COLO829 (cell line): ENCODE results near the gene FANK1.
"Not testable (repeated sequence)": the region's sequence is repeated elsewhere in the genome, so short reads cannot be mapped to it uniquely, and the experiment has no call there.

Source experiments
- DNase-seq: peaks from one replicate; pipeline ENCODE4 v3.0.0; 2012; ENCODE audit warnings: low spot score

Gene FANK1

DNA sequence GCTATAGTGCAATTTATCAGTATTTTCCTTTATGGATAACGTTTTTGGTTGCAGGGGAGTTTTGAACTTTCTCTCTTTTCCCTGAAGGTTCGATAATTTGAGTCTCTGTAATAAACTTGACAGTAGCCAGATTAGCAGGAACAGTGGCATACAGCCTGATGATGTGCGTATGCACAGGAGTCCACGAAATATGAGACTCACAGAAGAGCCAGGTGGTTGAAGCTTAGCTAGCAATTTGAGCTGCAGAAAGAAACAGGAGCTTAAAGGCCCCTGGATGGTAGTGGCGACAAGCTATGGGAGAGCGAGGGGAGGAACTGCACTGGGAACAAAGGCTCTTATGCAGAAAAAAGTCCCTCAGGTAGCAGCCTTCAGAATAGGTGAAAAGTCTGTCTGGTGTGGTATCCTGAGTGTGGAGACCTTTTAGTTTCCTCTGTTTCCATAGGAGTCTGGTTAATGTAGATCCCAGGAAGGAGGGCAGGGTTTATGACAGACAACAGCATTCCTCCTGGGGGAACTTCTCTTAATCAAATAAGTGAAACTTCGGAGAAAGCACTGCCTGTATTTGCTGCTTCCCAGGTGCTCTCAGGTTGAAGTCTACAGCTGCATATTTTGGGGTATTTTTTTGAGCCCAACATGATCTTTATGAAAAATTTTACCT, 32.7 kb downstream of the FANK1 start:
- no peak for DNase-seq

DNA sequence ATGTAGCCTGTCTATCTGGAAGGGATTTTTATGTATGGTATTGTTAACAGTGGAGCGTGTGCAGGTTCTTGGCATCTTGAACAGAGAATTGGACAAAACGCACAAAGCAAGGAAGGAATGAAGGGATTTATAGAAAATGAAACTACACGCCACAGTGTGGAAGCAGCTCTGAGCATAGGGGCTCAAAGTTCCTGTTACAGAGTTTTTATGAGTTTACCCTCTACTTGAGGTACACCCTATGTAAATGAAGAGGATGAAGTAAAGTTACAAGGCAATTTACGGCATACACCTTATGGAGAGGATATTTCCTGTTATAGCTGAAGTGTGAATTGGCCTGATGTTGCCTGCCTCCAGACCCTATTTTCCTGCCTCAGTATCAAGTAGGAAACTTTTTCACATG, 33.3 kb downstream of the FANK1 start:
- no peak for DNase-seq

DNA sequence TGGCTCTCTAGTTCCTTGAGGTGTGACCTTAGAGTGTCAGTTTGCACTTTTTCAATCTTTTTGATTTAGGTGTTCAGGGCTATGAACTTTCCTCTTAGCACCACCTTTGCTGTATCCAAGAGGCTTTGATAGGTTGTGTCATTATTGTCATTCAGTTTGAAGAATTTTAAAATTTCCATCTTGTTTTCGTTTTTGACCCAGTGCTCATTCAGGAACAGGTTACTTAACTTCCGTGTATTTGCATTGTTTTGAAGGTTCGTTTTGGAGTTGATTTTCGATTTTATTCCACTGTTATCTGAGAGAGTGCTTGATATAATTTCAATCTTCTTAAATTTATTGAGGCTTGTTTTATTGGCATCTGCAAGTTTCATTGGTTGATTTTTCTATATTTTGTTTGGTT, 37.3 kb downstream of the FANK1 start:
- no peak for DNase-seq

DNA sequence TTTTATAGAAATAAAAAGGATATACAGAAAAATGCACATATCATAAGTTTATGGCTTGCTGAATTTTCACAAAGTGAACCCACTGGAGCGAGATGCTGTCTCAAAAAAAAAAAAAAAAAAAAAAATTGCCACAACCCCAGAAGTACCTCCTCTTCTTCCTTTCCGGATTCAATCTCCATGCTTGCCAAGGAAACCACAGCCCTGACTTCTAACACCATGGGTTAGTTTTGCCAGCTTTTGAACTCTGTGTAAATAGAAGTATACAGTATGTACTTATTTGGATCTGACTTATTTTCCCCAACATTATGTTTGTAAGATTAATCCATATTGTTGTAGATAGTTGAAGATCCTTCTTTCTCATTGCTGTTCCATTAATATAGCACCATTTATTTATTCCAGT, 40.0 kb downstream of the FANK1 start:
- no peak for DNase-seq

DNA sequence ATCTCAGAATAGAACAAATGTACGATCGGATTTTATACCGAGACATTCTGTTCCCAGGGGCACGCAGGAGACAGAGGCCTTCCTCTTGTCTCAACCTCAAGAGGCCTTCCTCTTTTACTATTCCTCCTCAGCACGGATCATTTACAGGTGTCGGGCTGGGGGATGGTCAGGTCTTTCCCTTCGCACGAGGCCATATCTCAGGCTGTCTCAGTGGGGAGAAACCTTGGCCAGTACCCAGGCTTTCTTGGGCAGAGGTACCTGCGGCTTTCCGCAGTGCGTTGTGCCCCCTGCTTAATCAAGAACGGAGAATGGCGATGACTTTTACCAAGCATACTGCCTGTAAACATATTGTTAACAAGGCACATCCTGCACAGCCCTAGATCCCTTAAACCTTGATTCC, 44.2 kb downstream of the FANK1 start:
- no peak for DNase-seq

DNA sequence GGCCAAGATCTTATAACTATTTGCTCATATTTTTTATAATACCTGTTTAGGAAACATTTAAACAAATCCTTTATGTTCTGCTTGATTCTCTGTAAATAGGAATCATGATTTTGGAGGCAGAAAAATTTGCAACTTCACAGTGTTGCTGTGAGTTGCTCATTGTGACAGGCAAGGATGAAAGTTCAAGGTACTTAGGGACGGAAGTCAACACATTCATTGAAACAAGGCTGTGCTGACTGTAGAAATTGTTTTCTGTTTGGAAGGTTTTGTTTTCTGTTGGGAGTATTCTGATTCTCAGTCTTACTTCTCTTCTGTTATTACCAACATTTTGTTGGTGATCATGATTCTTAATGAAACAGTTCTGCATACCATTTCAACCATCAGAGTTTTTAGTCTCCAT, 54.9 kb downstream of the FANK1 start:
- DNase-seq, result no peak

DNA sequence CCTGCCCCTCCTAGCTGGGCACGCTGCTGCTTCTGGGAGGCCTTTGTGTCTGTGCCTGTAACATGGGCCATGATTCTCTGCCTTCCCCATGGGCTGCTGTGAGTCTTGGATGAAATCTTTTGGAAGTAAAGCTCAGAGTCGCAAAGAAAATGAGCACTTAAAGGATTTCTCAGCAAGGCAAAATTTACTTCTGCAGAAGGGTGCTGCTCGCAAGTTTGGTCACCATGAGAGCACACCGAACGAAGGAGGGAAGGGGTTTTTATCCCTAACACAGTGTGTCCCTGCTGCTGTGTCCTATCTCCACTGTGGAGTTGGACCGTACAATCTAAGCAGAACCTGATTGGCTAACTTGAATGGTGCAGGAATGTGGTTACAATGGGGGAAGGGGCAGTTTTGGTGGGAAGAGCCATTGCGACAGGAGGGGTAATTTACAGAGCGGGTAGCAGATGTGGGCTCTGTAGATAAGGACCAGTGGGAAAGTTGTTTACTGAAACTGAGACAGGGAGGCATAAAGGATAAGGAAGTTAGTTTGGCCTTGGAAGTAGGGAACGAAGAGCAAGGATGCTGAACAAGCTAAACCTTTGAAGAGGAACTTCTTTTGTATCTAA, 57.5 kb downstream of the FANK1 start:
- no peak for DNase-seq

DNA sequence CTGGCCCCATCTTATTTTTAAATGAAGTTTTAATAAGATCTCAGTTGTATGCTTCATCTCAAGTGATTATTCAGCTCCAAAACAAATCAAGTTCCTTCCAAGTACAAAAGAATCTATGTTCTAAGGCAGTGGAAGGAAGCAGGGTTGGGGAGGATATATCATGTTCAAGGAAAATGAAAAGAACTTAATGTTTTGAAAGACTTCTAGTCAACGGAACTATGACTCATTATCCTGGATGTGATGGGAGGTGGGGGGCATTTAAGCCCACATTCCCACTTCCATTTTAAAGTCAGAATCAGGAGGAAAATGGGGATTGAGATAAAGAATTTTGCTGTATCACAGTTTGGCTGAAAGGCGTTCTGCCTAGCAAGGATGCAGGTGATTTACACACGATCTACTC, 59.4 kb downstream of the FANK1 start:
- peak; percentile 66 for DNase-seq

DNA sequence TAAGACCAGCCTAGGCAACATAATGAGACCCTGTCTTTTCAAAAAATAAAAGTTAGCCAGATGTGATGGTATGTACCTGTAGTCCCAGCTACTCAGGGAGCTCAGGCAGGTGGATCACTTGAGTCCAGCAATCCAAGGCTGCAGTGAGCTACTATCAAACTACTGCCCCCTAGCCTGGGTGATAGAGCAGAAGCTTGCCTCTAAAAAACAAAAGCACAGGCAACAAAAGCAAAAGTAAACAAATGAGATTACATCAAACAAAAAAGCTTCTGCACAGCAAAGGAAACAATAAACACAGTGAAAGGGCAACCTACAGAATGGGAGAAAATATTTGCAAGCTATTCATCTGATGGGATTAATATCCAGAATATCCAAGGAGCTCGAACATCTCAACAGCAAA, 65.4 kb downstream of the FANK1 start:
- no peak for DNase-seq

DNA sequence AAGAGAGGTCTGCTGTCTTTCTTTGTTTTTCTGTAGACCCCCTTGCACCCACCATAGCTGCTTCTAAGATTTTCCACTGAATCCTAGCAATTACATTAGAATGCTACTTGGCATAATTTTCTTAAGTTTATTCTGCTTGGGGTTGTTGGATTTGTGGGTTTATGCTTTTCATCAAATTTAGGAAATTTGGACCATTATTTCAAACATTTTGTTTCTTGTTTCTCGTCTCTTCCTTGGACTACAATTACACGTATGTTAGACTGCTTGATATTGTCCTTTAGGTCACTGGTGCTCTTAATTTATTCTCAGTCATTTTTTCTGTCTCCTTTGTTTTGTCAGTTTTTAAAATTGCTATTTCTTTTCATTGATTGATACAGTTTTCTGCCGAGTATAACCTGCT, 65.8 kb downstream of the FANK1 start:
- DNase-seq, result no peak

DNA sequence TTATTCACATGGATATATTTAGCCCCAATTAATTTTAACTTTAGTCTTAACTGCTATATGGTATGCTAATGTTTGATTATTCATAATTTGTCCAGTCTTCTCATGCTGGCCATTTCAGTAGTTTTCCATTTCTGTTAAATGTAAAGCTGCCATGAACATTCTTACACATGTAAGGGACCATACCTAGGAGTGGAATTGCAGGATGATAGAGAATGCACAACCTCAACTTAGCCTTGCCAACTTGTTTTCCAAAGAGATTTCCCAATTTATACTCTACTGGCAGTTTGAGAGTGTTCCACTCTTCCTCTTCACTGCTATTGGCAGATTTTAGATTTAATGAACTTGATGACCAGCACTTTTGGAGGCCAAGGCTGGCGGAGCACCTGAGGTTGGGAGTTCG, 68.2 kb downstream of the FANK1 start:
- DNase-seq, result no peak

DNA sequence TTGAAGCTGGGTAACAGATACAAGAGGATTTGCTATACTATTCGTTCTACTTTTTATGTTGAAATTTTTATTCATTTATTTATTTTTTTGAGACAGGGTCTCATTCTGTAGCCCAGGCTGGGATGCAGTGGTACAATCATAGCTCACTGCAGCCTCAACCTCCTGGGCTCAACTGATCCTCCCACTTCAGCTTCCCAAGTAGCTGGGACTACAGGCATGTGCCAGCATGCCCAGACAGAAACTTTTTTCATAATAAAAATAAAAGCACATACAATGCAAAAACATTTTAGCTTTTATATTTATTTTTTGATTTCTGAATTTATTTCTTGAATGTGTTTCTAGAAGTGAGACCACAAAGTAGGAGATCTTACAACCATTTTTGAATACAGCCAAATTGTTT, 71.2 kb downstream of the FANK1 start:
- no peak for DNase-seq

DNA sequence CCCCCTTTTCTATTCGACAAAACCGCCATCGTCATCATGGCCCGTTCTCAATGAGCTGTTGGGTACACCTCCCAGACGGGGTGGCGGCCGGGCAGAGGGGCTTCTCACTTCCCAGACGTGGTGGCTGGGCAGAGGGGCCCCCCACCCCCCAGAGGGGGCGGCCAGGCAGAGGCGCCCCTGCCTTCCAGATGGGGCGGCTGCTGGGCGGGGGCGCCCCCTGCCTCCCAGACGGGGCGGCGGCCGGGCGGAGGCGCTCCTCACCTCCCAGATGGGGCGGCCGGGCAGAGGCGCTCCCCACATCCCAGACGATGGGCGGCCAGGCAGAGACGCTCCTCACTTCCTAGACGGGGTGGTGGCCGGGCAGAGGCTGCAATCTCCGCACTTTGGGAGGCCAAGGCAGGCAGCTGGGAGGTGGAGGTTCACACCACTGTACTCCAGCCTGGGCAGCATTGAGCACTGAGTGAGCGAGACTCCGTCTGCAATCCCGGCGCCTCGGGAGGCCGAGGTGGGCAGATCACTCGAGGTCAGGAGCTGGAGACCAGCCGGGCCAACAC, 73.8 kb downstream of the FANK1 start:
- DNase-seq, result not testable (repeated sequence)

DNA sequence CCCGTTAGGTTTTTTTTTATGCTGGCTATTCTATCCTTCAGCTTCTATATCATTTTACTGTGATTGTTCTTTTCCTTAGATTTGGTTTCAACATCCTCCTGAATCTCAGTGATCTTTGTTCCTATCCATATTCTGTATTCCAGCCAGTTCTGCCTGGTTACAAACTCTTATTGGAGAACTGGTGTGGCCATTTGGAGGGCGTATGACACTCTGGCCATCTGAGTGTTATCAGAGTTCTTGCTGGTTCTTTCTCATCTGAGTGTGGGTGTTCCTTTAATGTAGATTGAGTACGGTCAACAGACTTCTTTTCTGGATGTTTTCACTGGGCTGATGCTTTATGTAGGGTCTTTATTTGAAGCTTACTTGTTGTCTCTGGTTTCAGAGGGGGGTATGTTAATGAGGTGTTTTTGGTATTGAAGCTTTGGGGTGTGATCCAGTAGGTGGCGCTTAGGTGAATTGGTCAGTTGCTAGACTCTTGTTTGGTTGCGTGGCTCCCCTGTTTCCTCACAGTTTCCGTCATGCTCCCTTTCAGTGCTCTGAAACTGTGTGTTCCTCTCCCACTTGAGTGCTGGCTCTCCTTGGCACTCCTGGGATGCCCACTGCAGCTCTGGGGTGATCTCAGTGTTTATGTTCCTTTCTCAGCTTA, 80.7 kb downstream of the FANK1 start:
- DNase-seq, result no peak

DNA sequence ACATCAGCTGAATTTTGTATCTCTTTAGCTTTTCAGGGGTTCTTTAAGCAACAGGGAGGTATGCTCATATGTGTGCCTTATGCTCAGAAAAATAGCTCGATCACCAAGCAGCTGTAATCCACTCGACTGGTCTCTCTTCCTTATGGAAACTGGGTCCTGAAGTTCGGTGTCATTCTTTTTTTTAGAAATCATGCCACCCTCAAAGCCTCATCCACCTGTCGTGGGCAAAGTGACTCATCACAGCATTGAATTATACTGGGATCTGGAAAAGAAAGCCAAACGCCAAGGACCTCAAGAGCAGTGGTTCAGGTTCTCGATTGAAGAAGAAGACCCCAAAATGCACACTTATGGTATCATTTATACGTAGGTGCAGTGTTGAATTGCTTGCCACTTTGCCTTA, 83.6 kb downstream of the FANK1 start:
- DNase-seq, result no peak

DNA sequence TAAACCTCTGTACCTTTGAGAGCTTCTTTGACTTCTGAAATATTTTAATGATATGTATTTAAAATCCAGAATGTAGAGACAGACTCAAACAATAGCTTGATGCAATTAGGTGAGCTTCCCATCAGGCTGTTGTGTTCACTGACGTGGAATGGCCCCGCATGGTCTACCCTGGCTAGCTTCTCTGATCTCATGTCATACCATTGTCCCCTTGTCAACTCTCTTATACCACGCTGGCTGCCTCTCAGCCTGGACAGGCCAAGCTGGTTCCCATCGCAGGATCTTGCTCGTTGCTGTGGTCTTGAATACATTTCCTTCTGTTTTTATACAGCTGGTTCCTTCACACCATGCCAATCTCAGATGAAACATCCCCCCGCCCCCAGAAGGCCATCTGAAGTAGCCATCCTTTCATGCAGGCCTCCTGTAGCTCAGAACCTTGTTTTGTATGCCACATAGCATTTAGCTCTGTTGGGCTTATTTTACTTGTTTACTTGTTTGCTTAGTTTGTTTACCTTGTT, 84.2 kb downstream of the FANK1 start:
- no peak for DNase-seq

DNA sequence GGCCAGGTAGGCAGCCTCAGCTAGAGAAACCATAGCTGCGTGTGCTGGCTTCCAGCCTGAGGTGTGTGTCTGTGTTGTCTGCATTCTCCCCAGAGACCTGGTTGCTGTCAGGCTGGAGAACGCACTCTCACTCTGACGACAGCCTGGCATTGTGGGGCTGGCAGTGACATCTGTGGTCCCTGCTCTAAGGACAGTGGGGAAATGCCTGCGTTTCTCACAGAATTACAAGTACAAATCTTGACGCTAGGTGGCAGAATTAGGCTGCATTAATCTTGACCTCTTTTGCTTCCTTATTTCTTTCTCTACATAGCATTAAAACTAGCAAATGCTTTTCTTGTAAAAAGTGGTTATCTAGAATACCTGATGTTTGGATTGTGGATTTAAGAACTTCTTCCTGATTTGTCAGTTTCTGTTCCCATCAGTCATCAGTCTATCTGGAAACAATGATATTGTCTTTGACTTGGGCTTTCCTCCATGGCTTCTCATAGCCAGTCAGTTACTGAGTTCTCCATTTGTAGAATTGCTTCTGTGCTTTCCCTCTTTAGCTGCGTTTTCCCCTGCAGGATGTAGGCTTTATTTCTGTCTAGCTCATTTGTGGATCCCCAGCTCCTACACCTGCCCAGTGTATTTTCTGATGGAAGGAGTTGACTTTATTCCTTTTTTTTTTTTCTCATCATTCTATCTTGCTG, 86.0 kb downstream of the FANK1 start:
- peak; percentile 33 for DNase-seq

DNA sequence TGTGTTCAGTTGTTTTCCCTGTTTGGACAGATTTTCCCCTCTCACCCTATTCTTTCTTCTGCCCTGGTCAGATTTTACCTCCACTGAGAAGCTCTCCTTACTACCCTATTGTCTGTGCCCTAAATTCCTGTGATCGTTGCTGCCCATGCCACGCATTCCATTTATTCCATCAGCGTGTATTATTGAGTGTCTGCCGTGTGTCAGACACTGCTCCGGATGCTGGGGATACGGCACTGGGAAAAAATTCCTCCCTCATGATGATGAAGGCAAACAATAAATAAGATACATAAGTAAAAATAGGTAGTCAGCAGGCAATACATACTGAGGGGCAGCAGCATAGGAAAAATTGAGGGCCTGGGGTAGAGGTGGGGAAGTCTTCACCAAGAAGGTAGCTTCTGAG, 86.8 kb downstream of the FANK1 start:
- no peak for DNase-seq

DNA sequence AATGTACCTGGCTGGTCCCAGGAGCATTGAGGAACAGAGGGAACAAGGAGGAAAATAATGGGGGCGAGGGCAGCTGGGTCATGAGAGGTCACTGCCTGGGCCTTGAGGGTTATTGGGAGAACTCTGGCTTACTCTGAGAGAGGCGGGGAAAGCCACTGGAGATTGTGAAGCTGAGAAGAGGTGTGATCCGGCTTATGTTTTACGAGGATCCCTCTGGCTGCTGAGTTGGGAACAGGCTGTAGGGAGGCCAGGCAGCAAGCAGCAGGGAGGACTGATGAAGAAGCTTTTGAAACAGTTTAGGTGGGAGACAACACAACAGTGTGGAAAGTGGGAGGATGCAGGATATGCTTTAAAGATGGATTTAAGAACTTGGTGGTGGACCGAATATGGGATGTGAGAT, 87.3 kb downstream of the FANK1 start:
- DNase-seq, result no peak

DNA sequence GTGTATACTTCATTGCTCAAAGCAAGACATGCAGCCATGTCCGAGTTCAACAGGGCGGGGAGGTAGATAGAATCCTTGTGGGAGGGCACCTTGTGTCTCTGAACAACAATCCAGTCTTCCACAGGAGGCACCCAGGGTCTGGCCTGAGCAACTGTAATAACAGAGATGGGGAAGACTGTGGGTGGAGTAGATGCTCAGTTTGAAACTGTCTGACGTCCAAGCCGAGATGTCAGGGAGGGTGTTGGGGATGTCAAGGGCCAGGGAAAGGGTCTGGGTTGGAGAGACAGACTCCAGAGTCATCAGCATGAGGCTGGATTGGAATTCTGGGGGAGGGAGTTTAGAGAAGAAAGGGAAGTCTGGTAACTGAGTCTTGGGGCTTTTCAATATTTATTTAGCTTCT, 88.0 kb downstream of the FANK1 start:
- DNase-seq, result no peak

DNA sequence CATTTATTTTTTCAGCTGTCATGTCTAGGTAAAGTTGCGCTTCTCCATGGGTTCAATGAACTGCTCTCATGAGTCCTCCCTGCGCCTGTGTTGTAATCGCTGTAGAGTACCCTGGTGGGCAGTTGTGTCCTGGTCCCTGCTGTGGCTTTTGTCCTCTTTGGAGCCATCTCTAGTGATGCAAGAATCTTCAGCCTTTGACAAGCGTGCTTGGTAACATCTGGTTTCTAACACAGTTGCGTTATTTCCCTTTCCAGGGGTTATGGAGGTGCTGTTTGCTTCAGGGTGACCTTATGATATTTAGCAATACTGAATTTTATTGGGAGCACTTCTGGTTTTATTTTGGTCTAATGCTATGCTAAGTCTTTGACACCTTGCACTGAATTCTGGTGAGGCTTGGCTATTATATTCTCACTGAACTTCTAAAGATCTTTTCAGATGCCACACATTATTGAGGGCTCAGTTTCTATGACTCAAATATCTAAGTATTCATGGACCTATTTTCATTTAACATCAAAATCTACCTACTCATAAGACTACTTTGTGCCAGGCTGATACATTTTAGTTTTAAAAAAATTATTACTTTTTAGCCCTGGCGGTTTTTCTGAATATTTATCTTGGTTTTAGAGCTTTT, 88.6 kb downstream of the FANK1 start:
- DNase-seq, result no peak

DNA sequence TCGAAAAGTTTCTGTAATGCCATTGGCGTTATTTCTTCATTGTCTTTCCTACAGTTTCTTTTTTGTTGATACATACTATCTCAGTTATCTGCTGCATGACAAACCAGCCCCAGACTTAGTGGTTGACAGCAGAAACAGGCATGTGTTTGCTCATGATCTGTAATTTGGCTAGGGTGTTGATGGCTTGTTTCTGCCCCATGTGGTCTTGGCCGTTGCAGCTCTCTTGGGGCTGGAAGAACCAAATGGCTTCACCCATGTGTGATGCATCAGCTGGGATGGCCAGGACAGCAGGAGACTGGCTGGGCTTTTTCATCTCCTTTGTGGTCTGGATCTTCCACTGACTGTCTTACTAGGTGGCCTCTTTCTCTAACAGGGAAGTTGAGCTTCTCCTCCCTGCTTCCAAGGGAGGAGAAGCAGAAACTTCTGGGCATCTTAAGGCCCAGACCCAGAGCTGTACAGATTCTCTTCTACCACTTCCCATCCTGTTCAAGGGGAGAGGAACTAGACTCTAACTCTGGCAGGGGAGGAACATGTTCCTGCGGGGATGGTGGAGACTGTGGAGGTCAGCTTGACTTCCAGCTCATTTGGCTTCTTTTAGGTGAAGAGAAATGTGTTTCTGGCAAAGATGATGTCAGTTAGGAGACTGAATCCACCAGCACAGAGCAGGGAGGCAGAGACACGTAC, 89.3 kb downstream of the FANK1 start:
- no peak for DNase-seq
